ENCODE results near the gene PLB1. TPM values are rescaled to one million over a fixed set of nuclear protein-coding genes. Genes with fewer than 3 reads are reported as not detected.

The PLB1 gene
- total and polyA plus RNA-seq, 9 of the 15 experiments (the other 6 are each of a cell fraction or from before 2014, with no cell fraction given) = 0.01 to 0.09 (median 0.07) TPM; not detected in 2

GRCh38 chr2:28454016-28454930, 41.6 kb upstream of the PLB1 start:
- no peak overlapping the region for H2AFZ ChIP-seq (ENCODE audit: low read depth, low read length)
- H4K20me1 ChIP-seq (replicated peaks; ENCODE audit: control insufficient read depth, insufficient read depth, low read length) = 0 out of 2 replicates have a peak, but pooled peaks cover 7% of the 10 kb centered on the region
- no TSS peak for BruUV-seq (replicated peaks)
- H3K4me3 ChIP-seq = no peak overlapping the region
- no peak overlapping the region for H3K4me2 ChIP-seq (ENCODE audit: insufficient read depth, low read length)
- peaks cover 10% of the 10 kb centered on the region in 2 experiments; a peak in 4 of 5 replicates for H3K4me1 ChIP-seq (replicated peaks in 1 of 2; ENCODE audit: control insufficient read depth in 2 of 2, insufficient read depth in 2 of 2, low read length in 2 of 2)
- H3K27ac ChIP-seq (ENCODE audit: extremely low read depth, low read depth, low read length) = no peak overlapping the region
- ATAC-seq (no peak), FAIRE-seq (no peak), DNase-seq (ENCODE audit: extremely low read depth in 1 of 4, low spot score in 3 of 4) (no peak)
- no peaks in the 10 kb centered on the region for H3K9me1 ChIP-seq (ENCODE audit: control insufficient read depth, insufficient read depth, low read length)
- no peaks in the 10 kb centered on the region for H3K9me3 ChIP-seq (replicated peaks; ENCODE audit: control insufficient read depth, insufficient read depth, low read depth, low read length)
- ChIA-PET CTCF (ENCODE audit: low intra/inter-chr PET ratio) (no interaction called here), POLR2A (no interaction called here)
- intact Hi-C loops (cut with micrococcal nuclease) = loop anchor here (5.0 kb wide), 2 partner anchors 647 to 752 kb away; no protein-coding TSS in a partner anchor
- 10% methylated on average over 14 of the region's 14 CpGs for WGBS (ENCODE audit: insufficient coverage, low coverage, missing lambda C conversion rate)
- peaks cover 0 to 26% of the 10 kb centered on the region in 2 experiments; a peak in 2 of 5 replicates for H3K27me3 ChIP-seq (ENCODE audit: control insufficient read depth in 2 of 2, insufficient read depth in 2 of 2, low read length in 2 of 2)
- in situ Hi-C loops (cut with MboI) = no loop called here
- TF ChIP-seq RNF2 (IDR thresholded peaks at IDR 0.05) (no peak), GABPB1 (CRISPR knock-in tag; IDR thresholded peaks at IDR 0.05) (no peak), SMARCA5 (IDR thresholded peaks at IDR 0.05) (no peak), CREBBP (IDR thresholded peaks at IDR 0.05; ENCODE audit: low read depth, low read length) (no peak), STAG1 (CRISPR knock-in tag; IDR thresholded peaks at IDR 0.05; ENCODE audit: borderline replicate concordance) (no peak), LEF1 (IDR thresholded peaks at IDR 0.05) (no peak), IFI16 (CRISPR knock-in tag; IDR thresholded peaks at IDR 0.05) (no peak), KLF10 (CRISPR knock-in tag; IDR thresholded peaks at IDR 0.05) (no peak), RBM25 (IDR thresholded peaks at IDR 0.05; ENCODE audit: low read depth, low read length, severe bottlenecking) (peak; percentile 47)
- H3K9ac ChIP-seq (ENCODE audit: insufficient read depth in 1 of 2, low read depth in 2 of 2, low read length in 2 of 2) = no peak overlapping the region
- no peaks in the 10 kb centered on the region for H3K36me3 ChIP-seq (ENCODE audit: control insufficient read depth, insufficient read depth, low read length)
- H3K79me2 ChIP-seq (ENCODE audit: control insufficient read depth, insufficient read depth, low read length) = no peaks in the 10 kb centered on the region

Measured in K562 (cell line).